ENCODE measurements around the gene PSMB2.

DNA sequence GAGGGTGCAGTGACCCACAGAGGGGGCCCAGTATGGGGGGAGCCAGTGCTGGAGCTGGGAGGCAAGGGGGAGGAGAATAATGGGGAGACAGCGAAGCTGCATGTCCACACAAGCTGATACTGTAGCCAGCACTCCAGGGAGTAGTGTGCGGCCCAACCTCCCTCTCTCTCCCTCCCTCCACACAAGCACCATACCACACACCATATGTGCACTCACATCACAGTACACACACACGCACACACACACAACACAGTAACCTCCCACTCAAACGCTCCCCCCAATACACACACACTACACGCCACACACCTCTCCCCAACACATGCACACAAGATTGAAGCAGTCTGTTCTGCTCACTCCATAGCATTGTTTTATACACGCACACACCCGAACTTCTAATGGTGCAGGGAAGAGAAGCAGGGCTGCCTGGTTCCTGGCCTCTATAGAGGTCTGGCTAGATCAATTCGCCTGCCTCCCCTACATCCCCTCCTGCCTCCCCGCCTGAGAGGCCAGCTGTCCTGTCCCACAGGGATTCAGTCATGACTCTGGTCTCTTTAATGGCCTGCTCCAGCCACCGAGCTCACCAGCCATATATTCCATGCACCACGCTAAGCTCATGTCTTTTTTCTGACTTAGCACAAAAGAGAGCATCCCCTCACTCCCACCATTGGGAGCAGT lies 79.9 kb downstream of the PSMB2 start:
- no peak for TF ChIP-seq ZNF274 (IDR thresholded peaks at IDR 0.05; ENCODE audit: low read depth, low read length)
- no peak for TF ChIP-seq SUZ12 (IDR thresholded peaks at IDR 0.05; ENCODE audit: extremely low read depth, insufficient read depth, insufficient read length)
- no peak for TF ChIP-seq YY1 (IDR thresholded peaks at IDR 0.05; ENCODE audit: insufficient read depth, insufficient read length)

Data from NT2/D1 (cell line).